ENCODE measurements around the gene EHMT1. TPM values are rescaled to one million over a fixed set of nuclear protein-coding genes. Genes with fewer than 3 reads are reported as not detected.

The EHMT1 gene
- total RNA-seq, 1 donor from 2014 or later, result 159 TPM

DNA sequence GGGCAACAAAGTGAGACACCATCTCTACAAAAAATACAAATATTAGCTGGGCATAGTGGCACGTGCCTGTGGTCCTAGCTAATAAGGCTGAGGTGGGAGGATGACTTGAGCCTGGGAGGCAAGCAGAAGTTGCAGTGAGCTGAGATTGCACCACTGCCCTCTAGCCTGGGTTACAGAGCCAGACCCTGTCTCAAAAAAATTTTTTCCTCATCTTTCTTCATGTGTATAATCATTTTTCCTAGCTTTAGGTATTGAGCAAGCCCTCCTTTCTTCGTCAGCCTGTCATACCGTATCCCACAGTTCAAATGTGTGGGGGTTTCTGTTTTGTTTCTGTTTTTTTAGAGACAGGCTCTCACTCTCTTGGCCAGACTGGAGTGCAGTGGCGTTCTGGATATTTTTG is 41.3 kb downstream of the EHMT1 start:
- no peak for DNase-seq (ENCODE audit: low spot score, unreplicated experiment)
- Mint-ChIP-seq H3K4me1 (ENCODE audit: low read depth) (peaks cover 13% of the 10 kb centered on the region), H3K27ac (peak overlapping the region; percentile 74), H3K9me3 (ENCODE audit: low read depth) (no peaks in the 10 kb centered on the region), H3K36me3 (ENCODE audit: insufficient read depth) (no peaks in the 10 kb centered on the region), H3K27me3 (no peaks in the 10 kb centered on the region), H3K4me3 (ENCODE audit: low read depth) (no peak overlapping the region)
- TF ChIP-seq, protein P1, sequence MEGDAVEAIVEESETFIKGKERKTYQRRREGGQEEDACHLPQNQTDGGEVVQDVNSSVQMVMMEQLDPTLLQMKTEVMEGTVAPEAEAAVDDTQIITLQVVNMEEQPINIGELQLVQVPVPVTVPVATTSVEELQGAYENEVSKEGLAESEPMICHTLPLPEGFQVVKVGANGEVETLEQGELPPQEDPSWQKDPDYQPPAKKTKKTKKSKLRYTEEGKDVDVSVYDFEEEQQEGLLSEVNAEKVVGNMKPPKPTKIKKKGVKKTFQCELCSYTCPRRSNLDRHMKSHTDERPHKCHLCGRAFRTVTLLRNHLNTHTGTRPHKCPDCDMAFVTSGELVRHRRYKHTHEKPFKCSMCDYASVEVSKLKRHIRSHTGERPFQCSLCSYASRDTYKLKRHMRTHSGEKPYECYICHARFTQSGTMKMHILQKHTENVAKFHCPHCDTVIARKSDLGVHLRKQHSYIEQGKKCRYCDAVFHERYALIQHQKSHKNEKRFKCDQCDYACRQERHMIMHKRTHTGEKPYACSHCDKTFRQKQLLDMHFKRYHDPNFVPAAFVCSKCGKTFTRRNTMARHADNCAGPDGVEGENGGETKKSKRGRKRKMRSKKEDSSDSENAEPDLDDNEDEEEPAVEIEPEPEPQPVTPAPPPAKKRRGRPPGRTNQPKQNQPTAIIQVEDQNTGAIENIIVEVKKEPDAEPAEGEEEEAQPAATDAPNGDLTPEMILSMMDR (IDR thresholded peaks at IDR 0.05; ENCODE audit: unreplicated experiment), result no peak

DNA sequence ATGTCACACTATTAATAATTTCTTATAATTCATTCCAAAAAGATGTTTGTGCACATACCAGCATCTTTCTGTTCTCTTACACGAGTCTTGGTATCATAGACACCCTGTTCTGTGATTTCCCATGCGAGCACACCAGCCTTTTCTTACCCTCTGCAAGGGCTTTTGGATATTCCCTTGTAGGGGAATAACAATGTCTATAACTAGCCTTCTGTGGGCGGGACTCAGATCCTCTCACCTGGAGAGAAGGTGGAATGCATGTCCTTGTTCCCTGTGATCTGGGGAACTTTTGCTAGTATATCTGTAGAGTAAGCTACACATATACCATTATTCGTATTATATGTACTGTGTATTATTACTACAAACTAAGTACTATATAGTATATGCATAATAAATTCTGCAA is 44.8 kb downstream of the EHMT1 start:
- TF ChIP-seq, protein P1 (IDR thresholded peaks at IDR 0.05; ENCODE audit: unreplicated experiment), result no peak
- no peak for DNase-seq (ENCODE audit: low spot score, unreplicated experiment)
- H3K9me3 Mint-ChIP-seq (ENCODE audit: low read depth), result no peaks in the 10 kb centered on the region
- peaks cover 4% of the 10 kb centered on the region for H3K36me3 Mint-ChIP-seq (ENCODE audit: insufficient read depth)
- peaks cover 40% of the 10 kb centered on the region for H3K4me1 Mint-ChIP-seq (ENCODE audit: low read depth)
- H3K27ac Mint-ChIP-seq, result no peak overlapping the region
- H3K4me3 Mint-ChIP-seq (ENCODE audit: low read depth), result no peak overlapping the region
- no peaks in the 10 kb centered on the region for H3K27me3 Mint-ChIP-seq

DNA sequence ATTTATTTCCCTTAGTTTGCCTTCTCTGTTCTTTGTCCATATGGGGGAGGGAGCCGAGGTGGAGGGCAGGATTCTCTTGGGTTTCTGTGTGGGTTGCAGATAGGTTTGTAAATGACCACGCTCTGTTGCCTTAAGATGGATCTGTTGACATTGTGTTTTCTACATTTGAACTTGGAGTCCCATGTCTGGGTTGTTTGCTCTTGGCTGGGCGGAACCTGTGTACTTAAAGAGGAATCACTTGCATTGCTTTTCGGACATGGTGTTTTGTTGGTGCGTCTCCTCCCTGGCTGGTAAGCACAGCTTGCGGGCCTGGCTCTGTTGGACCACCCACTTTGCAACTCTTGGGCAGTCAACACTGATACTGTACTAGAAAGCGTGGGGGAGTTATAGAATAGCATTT is 45.9 kb downstream of the EHMT1 start:
- peaks cover 43% of the 10 kb centered on the region for H3K4me1 Mint-ChIP-seq (ENCODE audit: low read depth)
- TF ChIP-seq, protein P1 (IDR thresholded peaks at IDR 0.05; ENCODE audit: unreplicated experiment), result no peak
- peaks cover 9% of the 10 kb centered on the region for H3K36me3 Mint-ChIP-seq (ENCODE audit: insufficient read depth)
- no peak overlapping the region for H3K4me3 Mint-ChIP-seq (ENCODE audit: low read depth)
- H3K27ac Mint-ChIP-seq, result peak overlapping the region; percentile 84
- DNase-seq (ENCODE audit: low spot score, unreplicated experiment), result no peak
- no peaks in the 10 kb centered on the region for H3K9me3 Mint-ChIP-seq (ENCODE audit: low read depth)
- H3K27me3 Mint-ChIP-seq, result no peaks in the 10 kb centered on the region

DNA sequence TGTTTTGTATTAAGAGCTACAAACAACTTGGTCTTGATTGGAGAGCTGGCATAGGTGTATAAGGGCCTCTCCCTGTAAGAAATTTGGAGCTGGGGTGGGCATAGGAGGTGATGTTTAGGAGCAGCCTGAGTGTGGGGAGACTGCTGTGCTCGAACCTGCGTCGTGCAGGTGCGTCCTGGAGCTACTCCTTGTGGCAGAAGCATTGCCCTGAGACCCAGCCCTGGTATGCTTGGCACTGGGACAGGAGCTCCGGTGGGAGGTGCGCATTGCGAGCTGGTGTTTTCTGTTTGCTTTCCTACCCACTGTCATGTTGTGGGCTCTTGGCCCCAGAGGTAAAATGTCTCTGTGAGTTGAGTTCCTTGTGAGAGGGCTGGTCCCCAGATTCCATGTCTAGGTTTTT is 46.4 kb downstream of the EHMT1 start:
- Mint-ChIP-seq H3K4me3 (ENCODE audit: low read depth) (no peak overlapping the region), H3K4me1 (ENCODE audit: low read depth) (peaks cover 46% of the 10 kb centered on the region)

DNA sequence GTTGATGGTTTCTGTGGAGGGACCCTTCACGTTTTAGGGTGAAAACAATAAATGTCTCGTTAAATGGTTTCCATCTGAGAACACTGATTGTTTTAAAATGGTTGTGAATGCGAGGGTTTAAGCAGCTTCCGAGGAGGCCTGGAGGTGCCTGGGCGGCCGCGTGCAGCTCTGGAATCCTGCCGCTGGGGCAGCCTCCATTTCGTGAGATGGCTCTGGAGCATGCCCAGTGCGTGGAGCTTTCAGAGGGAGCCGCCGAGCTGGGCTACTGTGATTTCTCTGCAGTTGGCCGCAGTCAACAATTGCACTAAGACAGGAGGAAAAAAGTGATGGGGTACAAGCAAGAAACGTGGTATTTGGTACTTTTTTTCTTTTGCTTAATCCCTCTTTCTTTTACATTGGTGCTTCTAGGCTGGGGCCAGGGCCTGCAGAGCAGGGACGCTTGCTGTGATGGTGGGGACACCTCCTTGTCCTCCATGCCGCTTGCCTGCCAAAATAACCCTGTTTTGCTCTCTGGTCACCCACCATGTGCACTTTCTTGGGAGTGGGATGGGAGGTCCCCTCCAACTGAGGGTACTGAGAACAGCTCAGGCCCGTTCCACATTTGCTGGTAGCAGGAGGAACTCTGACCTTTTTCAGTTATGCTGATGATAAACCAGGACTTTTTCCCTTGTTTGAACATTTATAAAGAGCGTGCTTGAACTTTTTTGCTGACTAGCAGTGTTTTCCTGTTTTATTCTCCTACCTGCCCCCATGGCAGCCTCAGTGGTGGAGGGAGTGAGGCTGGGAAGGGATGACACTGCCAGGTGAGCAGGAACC is 47.1 kb downstream of the EHMT1 start:
- no peaks in the 10 kb centered on the region for H3K9me3 Mint-ChIP-seq (ENCODE audit: low read depth)
- H3K4me3 Mint-ChIP-seq (ENCODE audit: low read depth), result no peak overlapping the region
- H3K36me3 Mint-ChIP-seq (ENCODE audit: insufficient read depth), result peaks cover 11% of the 10 kb centered on the region
- H3K27me3 Mint-ChIP-seq, result no peaks in the 10 kb centered on the region
- TF ChIP-seq, protein P1 (IDR thresholded peaks at IDR 0.05; ENCODE audit: unreplicated experiment), result peak; percentile 30
- peak overlapping the region; percentile 90 for H3K27ac Mint-ChIP-seq
- H3K4me1 Mint-ChIP-seq (ENCODE audit: low read depth), result peaks cover 53% of the 10 kb centered on the region
- no peak for DNase-seq (ENCODE audit: low spot score, unreplicated experiment)

More for the DNA sequence above, 46.4 kb downstream of the EHMT1 start:
- no peaks in the 10 kb centered on the region for H3K27me3 Mint-ChIP-seq
- H3K36me3 Mint-ChIP-seq (ENCODE audit: insufficient read depth), result peaks cover 11% of the 10 kb centered on the region
- no peak for DNase-seq (ENCODE audit: low spot score, unreplicated experiment)
- H3K27ac Mint-ChIP-seq, result peak overlapping the region; percentile 77
- TF ChIP-seq, protein P1 (IDR thresholded peaks at IDR 0.05; ENCODE audit: unreplicated experiment), result no peak
- no peaks in the 10 kb centered on the region for H3K9me3 Mint-ChIP-seq (ENCODE audit: low read depth)
